ENCODE measurements around the gene LRRC39.

DNA sequence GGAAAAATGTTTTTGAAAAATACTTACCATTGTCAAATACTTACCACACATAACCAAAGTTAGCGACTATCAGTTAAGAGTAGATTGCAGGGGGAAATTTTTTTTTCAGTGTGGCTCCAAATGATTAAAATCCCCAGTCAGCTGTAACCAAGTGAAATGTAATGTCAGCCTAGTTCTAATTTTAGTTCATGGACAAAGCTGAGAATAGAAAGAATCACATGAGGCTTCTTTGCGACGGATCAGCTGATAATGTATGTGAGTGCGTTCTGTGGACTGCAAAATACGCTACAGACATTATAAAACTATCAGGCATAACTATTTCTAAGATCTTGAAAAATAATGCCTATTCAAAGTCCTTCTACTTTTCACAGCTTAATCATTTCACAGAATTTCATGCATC is at the start of gene LRRC39:
- TF ChIP-seq, protein P1, sequence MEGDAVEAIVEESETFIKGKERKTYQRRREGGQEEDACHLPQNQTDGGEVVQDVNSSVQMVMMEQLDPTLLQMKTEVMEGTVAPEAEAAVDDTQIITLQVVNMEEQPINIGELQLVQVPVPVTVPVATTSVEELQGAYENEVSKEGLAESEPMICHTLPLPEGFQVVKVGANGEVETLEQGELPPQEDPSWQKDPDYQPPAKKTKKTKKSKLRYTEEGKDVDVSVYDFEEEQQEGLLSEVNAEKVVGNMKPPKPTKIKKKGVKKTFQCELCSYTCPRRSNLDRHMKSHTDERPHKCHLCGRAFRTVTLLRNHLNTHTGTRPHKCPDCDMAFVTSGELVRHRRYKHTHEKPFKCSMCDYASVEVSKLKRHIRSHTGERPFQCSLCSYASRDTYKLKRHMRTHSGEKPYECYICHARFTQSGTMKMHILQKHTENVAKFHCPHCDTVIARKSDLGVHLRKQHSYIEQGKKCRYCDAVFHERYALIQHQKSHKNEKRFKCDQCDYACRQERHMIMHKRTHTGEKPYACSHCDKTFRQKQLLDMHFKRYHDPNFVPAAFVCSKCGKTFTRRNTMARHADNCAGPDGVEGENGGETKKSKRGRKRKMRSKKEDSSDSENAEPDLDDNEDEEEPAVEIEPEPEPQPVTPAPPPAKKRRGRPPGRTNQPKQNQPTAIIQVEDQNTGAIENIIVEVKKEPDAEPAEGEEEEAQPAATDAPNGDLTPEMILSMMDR (IDR thresholded peaks at IDR 0.05), result no peak
- no peak for TF ChIP-seq POLR2A (IDR thresholded peaks at IDR 0.05)
